Measurements from ENCODE around the gene SLC41A3.

The SLC41A3 gene

DNA sequence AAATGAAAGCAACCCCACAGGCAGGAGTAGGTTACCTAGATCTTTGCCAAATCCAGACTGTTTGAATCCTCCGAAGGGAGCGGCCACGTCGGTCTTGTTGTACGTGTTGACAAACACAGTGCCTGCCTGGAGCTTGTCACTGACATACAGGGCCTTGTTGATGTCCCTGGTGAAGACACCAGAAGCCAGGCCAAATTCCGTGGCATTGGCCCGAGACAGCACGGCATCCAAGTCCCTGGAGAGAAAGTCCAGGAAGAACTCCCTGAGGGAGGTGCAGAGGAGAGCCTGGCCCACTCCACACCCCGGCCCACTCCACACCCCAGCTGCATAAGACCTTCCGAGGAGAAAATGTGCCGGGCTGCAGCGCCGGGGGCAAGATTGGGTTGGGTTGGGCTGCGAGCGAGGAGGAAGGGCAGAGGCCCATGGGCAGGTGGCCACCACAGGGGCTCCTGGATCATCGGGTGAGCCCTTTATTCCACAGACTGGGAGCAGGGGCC, 21.8 kb upstream of the SLC41A3 start:
- no peaks in the 10 kb centered on the region for H3K9me3 ChIP-seq (ENCODE audit: control extremely low read depth in 1 of 5, control insufficient read depth in 4 of 5, insufficient read depth in 2 of 5, low read depth in 1 of 5, low read length in 4 of 5)
- WGBS (ENCODE audit: insufficient coverage), result 95% methylated on average over 13 of the region's 16 CpGs
- CTCF ChIA-PET, result no interaction called here
- no peaks in the 10 kb centered on the region for H3K4me1 ChIP-seq (ENCODE audit: control extremely low read depth in 1 of 4, control insufficient read depth in 4 of 4, insufficient read depth in 4 of 4, low read length in 3 of 4)
- H3K4me3 ChIP-seq (ENCODE audit: control insufficient read depth in 1 of 7, extremely low read depth in 1 of 7, insufficient read depth in 4 of 7, low read depth in 2 of 7, low read length in 6 of 7), result no peak overlapping the region
- DNase-seq, result no peak
- no peaks in the 10 kb centered on the region for H3K27me3 ChIP-seq (replicated peaks in 2 of 5; ENCODE audit: control insufficient read depth in 4 of 5, insufficient read depth in 5 of 5, low read length in 4 of 5)
- no peak overlapping the region for H3K27ac ChIP-seq (ENCODE audit: insufficient read depth in 1 of 2, low read depth in 1 of 2, low read length in 2 of 2, poor library complexity in 1 of 2, severe bottlenecking in 2 of 2)
- no peaks in the 10 kb centered on the region for H3K36me3 ChIP-seq (ENCODE audit: control insufficient read depth in 4 of 4, insufficient read depth in 4 of 4, low read length in 3 of 4)
- POLR2A ChIA-PET, result no interaction called here

DNA sequence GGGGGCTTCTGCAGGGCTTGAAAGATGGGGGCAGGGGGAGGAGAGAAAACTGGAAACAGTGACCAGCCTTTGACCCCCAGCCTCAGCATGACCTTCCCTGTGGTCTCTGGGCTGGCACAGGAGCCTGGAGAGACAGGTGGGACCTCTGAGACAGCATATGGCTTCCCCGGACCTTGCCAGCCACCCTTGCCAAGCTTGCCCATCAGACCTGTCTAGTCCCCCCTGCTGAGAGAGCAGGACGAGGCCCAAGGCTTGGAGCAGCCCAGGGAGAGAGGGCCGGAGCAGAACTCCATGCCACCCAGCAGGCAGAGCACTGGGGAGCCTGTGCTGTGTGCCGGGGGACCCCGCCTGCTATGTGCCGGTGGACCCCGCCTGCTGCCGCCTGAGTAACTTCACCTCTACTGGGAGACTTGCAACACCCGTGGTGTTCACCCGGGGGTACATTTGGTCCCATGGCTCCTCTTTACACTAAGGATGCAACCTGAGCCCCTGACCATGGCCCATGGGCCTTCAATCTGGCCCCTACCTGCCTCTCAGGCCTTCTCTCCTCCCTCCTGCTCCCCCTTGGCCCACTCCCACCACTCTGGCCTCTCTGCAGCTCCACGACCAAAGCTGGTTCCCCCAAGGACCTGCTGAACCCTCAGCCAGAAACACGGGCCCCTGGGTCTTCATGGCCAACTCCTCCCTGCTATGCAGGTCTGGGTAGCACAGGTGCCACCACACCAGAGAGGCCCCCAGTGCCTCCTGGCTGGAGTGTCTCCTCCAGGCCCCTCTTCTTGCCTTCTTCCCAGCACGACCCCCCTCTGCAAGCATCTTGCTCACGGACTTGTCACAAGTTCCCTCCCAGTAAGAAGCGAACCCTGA, 21.1 kb upstream of the SLC41A3 start:
- Histone ChIP-seq H3K36me3 (ENCODE audit: control insufficient read depth in 4 of 4, insufficient read depth in 4 of 4, low read length in 3 of 4) (no peaks in the 10 kb centered on the region), H3K4me3 (ENCODE audit: control insufficient read depth in 1 of 7, extremely low read depth in 1 of 7, insufficient read depth in 4 of 7, low read depth in 2 of 7, low read length in 6 of 7) (no peak overlapping the region), H3K27me3 (replicated peaks in 2 of 5; ENCODE audit: control insufficient read depth in 4 of 5, insufficient read depth in 5 of 5, low read length in 4 of 5) (no peaks in the 10 kb centered on the region), H3K4me1 (ENCODE audit: control extremely low read depth in 1 of 4, control insufficient read depth in 4 of 4, insufficient read depth in 4 of 4, low read length in 3 of 4) (no peaks in the 10 kb centered on the region), H3K27ac (ENCODE audit: insufficient read depth in 1 of 2, low read depth in 1 of 2, low read length in 2 of 2, poor library complexity in 1 of 2, severe bottlenecking in 2 of 2) (no peak overlapping the region), H3K9me3 (ENCODE audit: control extremely low read depth in 1 of 5, control insufficient read depth in 4 of 5, insufficient read depth in 2 of 5, low read depth in 1 of 5, low read length in 4 of 5) (no peaks in the 10 kb centered on the region)
- ChIA-PET CTCF (interaction anchor here (0.9 kb wide), 2 partner anchors 8 to 26 kb away, joined by 3 read pairs; no protein-coding TSS in a partner anchor), POLR2A (no interaction called here)
- no peak for DNase-seq
- WGBS (ENCODE audit: insufficient coverage), result 90% methylated on average over 10 of the region's 15 CpGs

DNA sequence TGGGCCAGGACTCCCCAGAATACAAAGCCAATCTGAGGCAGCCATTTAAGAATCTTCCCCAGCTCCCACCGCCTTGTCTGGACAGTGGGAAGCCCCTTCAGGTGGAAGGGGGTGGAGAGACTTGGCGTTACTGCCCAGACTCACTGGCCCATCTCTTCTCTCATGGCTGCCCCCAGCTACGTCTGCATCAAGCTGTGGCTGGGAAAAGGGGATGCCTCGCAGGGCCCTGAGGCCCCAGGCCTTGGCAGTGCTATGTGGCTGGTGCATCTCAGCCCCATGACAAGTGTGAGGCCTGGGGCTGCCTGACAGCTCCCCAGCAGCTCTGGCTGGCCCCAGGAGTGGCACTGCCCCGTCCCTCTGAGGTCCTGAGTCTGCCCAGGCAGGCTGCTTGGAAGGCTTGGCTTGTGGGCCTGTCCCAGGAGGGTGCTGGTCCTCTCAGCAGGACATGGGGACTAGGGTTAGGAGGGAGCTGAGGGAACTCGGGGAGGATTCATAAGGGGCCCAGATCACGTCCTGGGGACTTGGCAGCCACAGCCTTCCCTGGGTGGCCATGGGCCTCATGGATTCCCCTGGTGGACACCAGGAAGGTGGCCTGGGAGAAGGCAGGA, 20.2 kb upstream of the SLC41A3 start:
- no peak overlapping the region for H3K27ac ChIP-seq (ENCODE audit: insufficient read depth in 1 of 2, low read depth in 1 of 2, low read length in 2 of 2, poor library complexity in 1 of 2, severe bottlenecking in 2 of 2)
- no peak for DNase-seq
- H3K4me1 ChIP-seq (ENCODE audit: control extremely low read depth in 1 of 4, control insufficient read depth in 4 of 4, insufficient read depth in 4 of 4, low read length in 3 of 4), result no peaks in the 10 kb centered on the region
- CTCF ChIA-PET, result interaction anchor here (0.9 kb wide), 2 partner anchors 9 to 25 kb away, joined by 3 read pairs; no protein-coding TSS in a partner anchor
- no peak overlapping the region for H3K4me3 ChIP-seq (ENCODE audit: control insufficient read depth in 1 of 7, extremely low read depth in 1 of 7, insufficient read depth in 4 of 7, low read depth in 2 of 7, low read length in 6 of 7)
- no peaks in the 10 kb centered on the region for H3K36me3 ChIP-seq (ENCODE audit: control insufficient read depth in 4 of 4, insufficient read depth in 4 of 4, low read length in 3 of 4)
- WGBS (ENCODE audit: insufficient coverage), result 91% methylated on average over 7 of the region's 7 CpGs
- H3K9me3 ChIP-seq (ENCODE audit: control extremely low read depth in 1 of 5, control insufficient read depth in 4 of 5, insufficient read depth in 2 of 5, low read depth in 1 of 5, low read length in 4 of 5), result no peaks in the 10 kb centered on the region
- POLR2A ChIA-PET, result no interaction called here
- no peaks in the 10 kb centered on the region for H3K27me3 ChIP-seq (replicated peaks in 2 of 5; ENCODE audit: control insufficient read depth in 4 of 5, insufficient read depth in 5 of 5, low read length in 4 of 5)

DNA sequence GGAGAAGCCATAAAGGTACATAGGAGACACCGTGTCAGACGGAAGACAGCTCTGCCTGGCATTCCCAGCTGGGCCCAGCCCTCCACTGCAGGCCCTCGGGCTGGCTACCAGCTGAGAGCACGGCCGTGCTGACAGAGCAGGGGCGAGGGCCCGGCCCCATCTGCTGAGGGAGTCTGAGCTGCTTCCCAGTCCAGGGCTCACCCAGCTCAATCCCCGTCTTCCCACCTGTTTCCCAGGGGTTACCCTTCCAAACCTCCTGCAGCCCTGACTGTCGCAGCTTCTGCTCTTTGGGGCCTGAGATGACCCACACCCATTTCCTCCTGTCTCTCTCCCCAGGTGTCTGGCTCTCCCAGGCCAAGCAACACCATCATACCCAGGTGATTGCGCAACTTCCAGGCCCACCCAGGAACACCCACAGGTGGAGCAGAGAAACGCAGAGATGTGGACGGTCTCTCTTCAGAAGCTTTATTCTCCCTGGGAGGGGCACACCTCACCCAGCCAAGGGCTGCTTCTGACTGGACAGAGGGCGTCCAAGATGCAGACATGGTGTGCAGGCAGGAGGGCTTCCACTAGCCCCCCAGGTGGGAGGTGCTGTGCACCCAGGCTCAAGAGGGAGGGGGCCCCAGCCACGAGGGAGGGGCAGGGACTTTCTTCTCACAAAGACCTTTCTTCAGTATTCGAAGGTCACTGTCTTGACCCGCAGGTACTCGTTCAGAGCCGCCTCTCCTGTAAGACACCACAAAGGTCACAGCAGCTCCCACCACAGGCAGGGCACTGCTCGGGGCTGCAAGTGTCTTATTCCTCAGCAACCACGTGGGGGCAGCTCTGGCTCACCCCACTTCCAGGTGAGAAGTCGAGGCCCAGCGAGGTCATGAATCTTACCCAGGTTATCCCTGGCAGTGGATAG, 19.4 kb upstream of the SLC41A3 start:
- ChIA-PET POLR2A (no interaction called here), CTCF (interaction anchor here (0.7 kb wide), 1 partner anchor 128 kb away, joined by 3 read pairs; no protein-coding TSS in a partner anchor)
- Histone ChIP-seq H3K4me1 (ENCODE audit: control extremely low read depth in 1 of 4, control insufficient read depth in 4 of 4, insufficient read depth in 4 of 4, low read length in 3 of 4) (no peaks in the 10 kb centered on the region), H3K9me3 (ENCODE audit: control extremely low read depth in 1 of 5, control insufficient read depth in 4 of 5, insufficient read depth in 2 of 5, low read depth in 1 of 5, low read length in 4 of 5) (peaks cover 0 to 3% (median 0%) of the 10 kb centered on the region in 5 experiments), H3K36me3 (ENCODE audit: control insufficient read depth in 4 of 4, insufficient read depth in 4 of 4, low read length in 3 of 4) (no peaks in the 10 kb centered on the region), H3K27ac (ENCODE audit: insufficient read depth in 1 of 2, low read depth in 1 of 2, low read length in 2 of 2, poor library complexity in 1 of 2, severe bottlenecking in 2 of 2) (no peak overlapping the region), H3K4me3 (ENCODE audit: control insufficient read depth in 1 of 7, extremely low read depth in 1 of 7, insufficient read depth in 4 of 7, low read depth in 2 of 7, low read length in 6 of 7) (no peak overlapping the region), H3K27me3 (replicated peaks in 2 of 5; ENCODE audit: control insufficient read depth in 4 of 5, insufficient read depth in 5 of 5, low read length in 4 of 5) (no peaks in the 10 kb centered on the region)
- 80% methylated on average over 22 of the region's 22 CpGs for WGBS (ENCODE audit: insufficient coverage)
- no peak for DNase-seq

DNA sequence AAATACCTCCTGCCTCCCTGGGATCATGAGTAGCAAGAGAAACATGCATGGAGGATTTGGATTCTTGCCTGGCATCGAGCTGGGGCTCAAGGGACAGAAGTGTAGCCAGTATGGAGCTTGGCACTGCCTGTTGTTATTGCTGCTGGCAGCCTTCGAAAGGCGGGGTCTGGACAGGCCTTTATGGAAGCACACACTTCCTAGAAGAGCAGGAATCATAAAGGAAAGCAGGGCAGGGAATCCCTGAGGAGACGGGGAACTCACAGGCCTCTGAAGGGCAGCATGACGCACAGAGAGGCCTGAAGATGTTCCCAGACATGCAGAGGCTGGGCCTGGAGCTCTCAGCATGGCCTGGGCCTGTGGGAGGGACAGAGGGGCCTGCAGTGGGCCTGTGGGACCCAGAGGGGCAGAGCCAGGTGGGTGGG, 18.6 kb upstream of the SLC41A3 start:
- Histone ChIP-seq H3K4me3 (ENCODE audit: control insufficient read depth in 1 of 7, extremely low read depth in 1 of 7, insufficient read depth in 4 of 7, low read depth in 2 of 7, low read length in 6 of 7) (no peak overlapping the region), H3K9me3 (ENCODE audit: control extremely low read depth in 1 of 5, control insufficient read depth in 4 of 5, insufficient read depth in 2 of 5, low read depth in 1 of 5, low read length in 4 of 5) (peaks cover 0 to 7% (median 0%) of the 10 kb centered on the region in 5 experiments), H3K4me1 (ENCODE audit: control extremely low read depth in 1 of 4, control insufficient read depth in 4 of 4, insufficient read depth in 4 of 4, low read length in 3 of 4) (no peaks in the 10 kb centered on the region), H3K36me3 (ENCODE audit: control insufficient read depth in 4 of 4, insufficient read depth in 4 of 4, low read length in 3 of 4) (no peaks in the 10 kb centered on the region), H3K27me3 (replicated peaks in 2 of 5; ENCODE audit: control insufficient read depth in 4 of 5, insufficient read depth in 5 of 5, low read length in 4 of 5) (no peaks in the 10 kb centered on the region), H3K27ac (ENCODE audit: insufficient read depth in 1 of 2, low read depth in 1 of 2, low read length in 2 of 2, poor library complexity in 1 of 2, severe bottlenecking in 2 of 2) (no peak overlapping the region)
- no peak for DNase-seq
- 83% methylated on average over 4 of the region's 5 CpGs for WGBS (ENCODE audit: insufficient coverage)
- CTCF ChIA-PET, result no interaction called here
- POLR2A ChIA-PET, result no interaction called here

DNA sequence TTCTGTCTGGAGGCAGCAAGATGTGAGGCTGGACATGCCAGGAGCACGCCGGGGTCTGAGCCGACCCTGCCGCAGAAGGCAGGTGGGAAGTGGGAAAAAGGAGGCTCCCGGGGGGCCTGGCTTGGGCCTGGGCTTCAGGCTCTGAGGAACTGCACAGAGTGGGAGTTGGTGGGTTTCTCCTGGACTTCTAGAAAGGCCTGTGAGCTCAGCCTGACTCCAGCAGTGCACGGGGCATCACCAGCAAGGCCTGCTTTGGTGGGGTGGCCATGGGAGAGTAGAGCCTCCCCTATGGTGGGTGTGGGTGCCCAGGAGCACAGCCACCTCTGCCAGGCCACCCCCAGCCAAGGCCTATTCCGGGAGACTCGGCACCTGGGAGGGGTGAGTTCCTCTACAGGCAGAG, 18.1 kb upstream of the SLC41A3 start:
- Histone ChIP-seq H3K36me3 (ENCODE audit: control insufficient read depth in 4 of 4, insufficient read depth in 4 of 4, low read length in 3 of 4) (no peaks in the 10 kb centered on the region), H3K9me3 (ENCODE audit: control extremely low read depth in 1 of 5, control insufficient read depth in 4 of 5, insufficient read depth in 2 of 5, low read depth in 1 of 5, low read length in 4 of 5) (peaks cover 0 to 11% (median 4%) of the 10 kb centered on the region in 5 experiments), H3K4me3 (ENCODE audit: control insufficient read depth in 1 of 7, extremely low read depth in 1 of 7, insufficient read depth in 4 of 7, low read depth in 2 of 7, low read length in 6 of 7) (no peak overlapping the region), H3K27me3 (replicated peaks in 2 of 5; ENCODE audit: control insufficient read depth in 4 of 5, insufficient read depth in 5 of 5, low read length in 4 of 5) (no peaks in the 10 kb centered on the region), H3K27ac (ENCODE audit: insufficient read depth in 1 of 2, low read depth in 1 of 2, low read length in 2 of 2, poor library complexity in 1 of 2, severe bottlenecking in 2 of 2) (no peak overlapping the region), H3K4me1 (ENCODE audit: control extremely low read depth in 1 of 4, control insufficient read depth in 4 of 4, insufficient read depth in 4 of 4, low read length in 3 of 4) (no peaks in the 10 kb centered on the region)
- no peak for DNase-seq
- ChIA-PET CTCF (no interaction called here), POLR2A (no interaction called here)
- WGBS (ENCODE audit: insufficient coverage), result 95% methylated on average over 8 of the region's 8 CpGs

Data from common myeloid progenitor, CD34-positive (primary cell).